Endometrial microvascular endothelial cells (primary cell): ENCODE data around the gene SLC16A13. TPM values are rescaled to one million over a fixed set of nuclear protein-coding genes. Genes with fewer than 3 reads are reported as not detected.
"Not testable (repeated sequence)": the region's sequence is repeated elsewhere in the genome, so short reads cannot be mapped to it uniquely, and the experiment has no call there.

Source experiments
- in situ Hi-C: cut with HindIII; loops from 2 replicates; pipeline ENCODE4 v1.10.0; 2017; ENCODE audit warnings: low sequenced_read_pairs, low pct_unique_long_range_greater_than_20kb; ENCODE audit errors: inconsistent ontology term
- total RNA-seq: library from RNA; depleted of rRNA; stranded (reverse); fragments of >200 nt; gene quantifications from one replicate; pipeline ENCODE4 v1.2.3, GENCODE V29; 2015; ENCODE audit errors: inconsistent ontology term

Gene SLC16A13
- total RNA-seq, 1 donor from 2014 or later: 2.0 TPM

GRCh38 chr17:7046725-7047397, 11.0 kb downstream of the SLC16A13 start:
- in situ Hi-C loops: not testable (repeated sequence)

- in situ Hi-C loops: no loop called here
Observed at GRCh38 chr17:7047566-7047965, 11.8 kb downstream of the SLC16A13 start.

- in situ Hi-C loops: no loop called here
Observed at GRCh38 chr17:7048968-7049367, 13.2 kb downstream of the SLC16A13 start.

- in situ Hi-C loops: not testable (repeated sequence)
Observed at GRCh38 chr17:7050583-7050982, 14.8 kb downstream of the SLC16A13 start.

GRCh38 chr17:7056386-7056785, 20.6 kb downstream of the SLC16A13 start:
- in situ Hi-C loops: no loop called here

GRCh38 chr17:7058831-7059447, 23.1 kb downstream of the SLC16A13 start:
- in situ Hi-C loops: no loop called here

- in situ Hi-C loops: no loop called here
Observed at GRCh38 chr17:7060165-7060891, 24.5 kb downstream of the SLC16A13 start.

- in situ Hi-C loops: no loop called here
Observed at GRCh38 chr17:7063518-7064094, 27.8 kb downstream of the SLC16A13 start.

- in situ Hi-C loops: no loop called here
Observed at GRCh38 chr17:7064261-7064660, 28.4 kb downstream of the SLC16A13 start.

GRCh38 chr17:7067198-7067597, 31.4 kb downstream of the SLC16A13 start:
- in situ Hi-C loops: no loop called here

- in situ Hi-C loops: no loop called here
Observed at GRCh38 chr17:7068268-7068667, 32.5 kb downstream of the SLC16A13 start.

- in situ Hi-C loops: no loop called here
Observed at GRCh38 chr17:7070712-7071111, 34.9 kb downstream of the SLC16A13 start.

- in situ Hi-C loops: no loop called here
Observed at GRCh38 chr17:7072406-7072805, 36.6 kb downstream of the SLC16A13 start.

- in situ Hi-C loops: no loop called here
Observed at GRCh38 chr17:7074931-7075330, 39.1 kb downstream of the SLC16A13 start.

- in situ Hi-C loops: no loop called here
Observed at GRCh38 chr17:7077911-7078546, 42.2 kb downstream of the SLC16A13 start.

GRCh38 chr17:7078711-7079110, 42.9 kb downstream of the SLC16A13 start:
- in situ Hi-C loops: no loop called here

- in situ Hi-C loops: no loop called here
Observed at GRCh38 chr17:7079581-7080455, 44.0 kb downstream of the SLC16A13 start, which contains the start of gene CLEC10A. Gene CLEC10A, minus strand, starts transcription at chr17:7080251. Its CDS starts 1,439 bp downstream, at chr17:7078812.

- in situ Hi-C loops: no loop called here
Observed at GRCh38 chr17:7080456-7081041, 44.7 kb downstream of the SLC16A13 start.
